GM21737 (cell line): ENCODE results near the gene SRMS.

ENCODE experiments used
- ATAC-seq: cut with Tn5 transposase; IDR thresholded peaks from one replicate; pipeline ENCODE4 v1.9.1; 2021; ENCODE audit warnings: mild to moderate bottlenecking, moderate library complexity; ENCODE audit not compliant: unreplicated experiment

The SRMS gene

GRCh38 chr20:63547725-63548480, at the start of gene SRMS:
TSS of gene SRMS (minus strand) at chr20:63547749. CDS start at chr20:63547463, 286 bp downstream.
- no peak for ATAC-seq

GRCh38 chr20:63596423-63596822, 48.9 kb upstream of the SRMS start:
- ATAC-seq: no peak

GRCh38 chr20:63595416-63596127, 48.0 kb upstream of the SRMS start:
- no peak for ATAC-seq

GRCh38 chr20:63594043-63594561, 46.6 kb upstream of the SRMS start:
- no peak for ATAC-seq

GRCh38 chr20:63592661-63593060, 45.1 kb upstream of the SRMS start:
- ATAC-seq: no peak

GRCh38 chr20:63591786-63592355, 44.3 kb upstream of the SRMS start:
- ATAC-seq: no peak

GRCh38 chr20:63591147-63591533, 43.6 kb upstream of the SRMS start:
- no peak for ATAC-seq

- ATAC-seq: no peak
These were observed 42.9 kb upstream of the SRMS start for GRCh38 chr20:63590218-63591146.

GRCh38 chr20:63589261-63590217, 42.0 kb upstream of the SRMS start:
- no peak for ATAC-seq

- no peak for ATAC-seq
These were observed 41.1 kb upstream of the SRMS start for GRCh38 chr20:63588641-63589041.

- no peak for ATAC-seq
These were observed 40.4 kb upstream of the SRMS start for GRCh38 chr20:63587776-63588591.

- ATAC-seq: no peak
These were observed 39.7 kb upstream of the SRMS start for GRCh38 chr20:63587256-63587655.

- ATAC-seq: no peak
These were observed 39.2 kb upstream of the SRMS start for GRCh38 chr20:63586797-63587196.

- ATAC-seq: no peak
These were observed 38.3 kb upstream of the SRMS start for GRCh38 chr20:63585616-63586565.

GRCh38 chr20:63582382-63583063, 35.0 kb upstream of the SRMS start:
- ATAC-seq: no peak

GRCh38 chr20:63580796-63581461, 33.4 kb upstream of the SRMS start:
- no peak for ATAC-seq
